Activated effector memory CD4-positive, alpha-beta T cell treated with Interleukin-2 at 50 U/mL for 16 hours (primary cell): ENCODE data around the gene METTL16.

Experiments used
- DNase-seq: peaks from one replicate; pipeline ENCODE4 v3.0.0-alpha.2; 2020

The METTL16 gene

DNA sequence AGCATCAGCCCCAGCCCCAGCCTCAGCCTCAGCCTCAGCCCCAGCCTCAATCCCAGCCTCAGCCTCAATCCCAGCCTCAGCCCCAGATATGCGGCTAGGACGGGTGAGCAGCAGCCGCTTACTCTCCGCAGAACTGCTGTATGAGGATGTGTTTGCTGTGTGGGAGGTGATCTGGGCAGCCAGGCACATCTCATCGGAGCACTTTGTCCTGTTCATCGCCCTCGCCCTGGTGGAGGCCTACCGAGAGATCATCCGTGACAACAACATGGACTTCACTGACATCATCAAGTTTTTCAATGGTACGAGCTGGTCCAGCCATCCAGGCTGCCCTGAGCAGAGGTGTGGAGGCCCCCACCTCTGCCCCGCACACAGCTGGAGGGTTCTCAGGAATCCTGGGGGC, 132.8 kb downstream of the METTL16 start:
- no peak for DNase-seq

DNA sequence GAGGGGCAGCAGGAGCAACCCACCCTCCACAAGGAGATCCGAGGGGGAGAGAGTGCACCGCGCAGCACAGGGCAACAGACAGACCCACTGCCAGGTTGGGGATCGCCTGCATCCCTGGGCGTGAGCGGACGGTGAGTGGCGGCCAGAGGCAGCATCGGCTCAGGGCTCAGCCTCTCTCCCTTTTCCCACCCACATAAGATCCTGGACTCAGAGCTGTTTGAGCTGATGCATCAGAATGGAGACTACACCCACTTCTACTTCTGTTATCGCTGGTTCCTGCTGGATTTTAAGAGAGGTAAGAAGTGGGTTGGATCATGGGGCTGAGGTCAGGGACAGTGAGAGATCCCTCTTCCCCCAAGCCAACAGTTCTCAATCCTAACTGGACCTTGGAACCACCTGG, 134.0 kb downstream of the METTL16 start:
- no peak for DNase-seq

DNA sequence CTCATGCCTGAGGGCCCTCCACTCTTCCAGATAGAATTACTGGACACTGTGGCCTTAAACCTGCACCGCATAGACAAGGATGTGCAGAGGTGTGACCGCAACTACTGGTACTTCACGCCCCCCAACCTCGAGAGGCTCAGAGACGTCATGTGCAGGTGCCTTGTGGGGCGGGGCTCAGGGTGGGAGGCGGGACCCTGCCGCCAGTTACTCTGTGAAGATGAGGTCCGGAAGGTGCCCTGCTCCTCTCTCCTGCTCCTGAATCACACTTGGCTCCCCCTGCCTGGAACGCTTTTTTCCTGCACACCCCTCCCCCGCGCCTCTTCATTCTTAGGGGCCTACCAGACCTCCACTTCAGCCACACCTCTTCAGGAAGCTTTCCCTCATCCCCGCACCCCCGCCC, 135.6 kb downstream of the METTL16 start:
- no peak for DNase-seq

DNA sequence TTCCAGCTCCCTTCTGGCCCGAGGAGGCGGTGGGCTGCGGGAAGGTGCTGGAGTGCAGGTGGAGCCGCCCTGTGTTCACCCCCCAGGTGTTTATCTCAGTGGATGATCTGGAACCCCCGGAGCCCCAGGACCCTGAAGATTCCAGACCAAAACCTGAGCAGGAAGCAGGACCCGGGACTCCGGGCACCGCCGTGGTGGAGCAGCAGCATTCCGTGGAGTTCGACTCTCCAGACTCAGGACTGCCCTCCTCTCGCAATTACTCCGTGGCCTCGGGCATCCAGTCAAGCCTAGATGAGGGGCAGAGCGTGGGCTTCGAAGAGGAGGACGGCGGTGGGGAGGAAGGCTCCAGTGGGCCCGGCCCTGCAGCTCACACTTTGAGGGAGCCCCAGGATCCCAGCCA, 136.3 kb downstream of the METTL16 start:
- DNase-seq: no peak

DNA sequence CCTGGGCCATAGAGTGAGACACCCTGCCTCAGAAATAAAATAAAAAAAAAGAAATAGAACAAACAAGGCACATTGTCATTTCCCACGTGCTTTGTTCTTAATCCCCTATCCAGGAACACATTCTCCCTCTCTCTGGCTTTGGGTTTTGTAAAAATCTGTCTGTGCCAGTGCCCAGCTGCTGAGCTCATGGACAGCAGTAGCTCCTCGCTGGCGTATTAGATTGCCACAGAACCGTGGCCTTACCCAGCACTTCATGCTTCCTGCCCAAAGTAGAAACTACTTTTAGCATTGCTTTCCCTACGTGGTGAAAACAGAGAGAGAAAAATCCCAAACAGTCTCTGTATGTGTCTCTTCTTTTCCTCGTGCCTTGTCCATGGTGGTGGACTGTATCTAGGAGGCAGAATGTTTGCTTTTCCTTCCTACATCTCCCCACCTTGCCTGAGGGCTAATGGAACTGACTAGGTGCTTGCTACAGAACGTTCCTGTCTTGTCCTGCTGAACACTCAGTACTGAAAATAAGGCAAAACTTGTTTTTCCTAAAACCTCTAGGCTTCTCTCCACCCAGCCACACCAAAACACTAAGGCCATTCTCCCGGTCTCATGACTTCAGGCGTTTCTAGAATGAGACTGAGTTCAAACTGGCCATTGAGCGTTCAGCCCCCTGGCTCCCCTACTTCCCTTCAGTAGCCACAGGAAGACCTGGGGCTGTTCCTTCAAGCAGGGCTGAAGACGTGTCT, 137.0 kb downstream of the METTL16 start:
- DNase-seq: no peak

DNA sequence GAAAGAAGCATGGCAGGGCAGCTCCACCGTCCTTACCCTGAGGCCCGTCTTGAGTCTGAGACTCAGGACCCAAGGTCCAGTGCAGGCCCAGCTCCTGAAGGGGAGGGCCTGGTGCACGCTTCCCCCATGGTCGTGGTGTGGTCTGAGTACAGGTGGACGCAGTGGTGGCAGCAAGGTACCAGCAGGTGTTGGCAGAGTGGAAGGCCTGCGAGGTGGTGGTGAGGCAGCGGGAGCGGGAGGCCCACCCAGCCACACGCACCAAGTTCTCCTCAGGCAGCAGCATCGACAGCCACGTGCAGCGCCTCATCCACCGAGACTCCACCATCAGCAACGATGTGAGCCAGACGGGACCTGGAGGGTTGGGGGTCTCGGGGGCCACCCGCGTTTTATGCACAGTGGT, 138.5 kb downstream of the METTL16 start:
- DNase-seq: no peak

DNA sequence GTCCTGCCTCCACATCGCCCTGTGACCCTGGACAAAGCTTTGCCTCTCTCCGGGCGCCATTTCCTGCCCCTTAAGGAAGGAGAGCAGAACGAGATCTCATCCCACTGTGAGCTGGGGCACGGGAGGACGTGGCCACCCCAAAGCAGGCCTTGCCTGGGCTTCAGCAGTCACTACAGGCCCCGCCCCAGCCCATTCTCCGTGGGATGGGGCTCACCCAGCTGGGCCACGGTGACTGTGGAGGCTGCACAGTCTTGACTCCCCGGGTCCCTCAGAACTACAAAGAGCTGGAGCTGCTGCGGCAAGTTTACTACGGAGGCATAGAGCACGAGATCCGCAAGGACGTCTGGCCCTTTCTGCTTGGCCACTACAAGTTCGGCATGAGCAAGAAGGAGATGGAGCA, 139.0 kb downstream of the METTL16 start:
- no peak for DNase-seq

DNA sequence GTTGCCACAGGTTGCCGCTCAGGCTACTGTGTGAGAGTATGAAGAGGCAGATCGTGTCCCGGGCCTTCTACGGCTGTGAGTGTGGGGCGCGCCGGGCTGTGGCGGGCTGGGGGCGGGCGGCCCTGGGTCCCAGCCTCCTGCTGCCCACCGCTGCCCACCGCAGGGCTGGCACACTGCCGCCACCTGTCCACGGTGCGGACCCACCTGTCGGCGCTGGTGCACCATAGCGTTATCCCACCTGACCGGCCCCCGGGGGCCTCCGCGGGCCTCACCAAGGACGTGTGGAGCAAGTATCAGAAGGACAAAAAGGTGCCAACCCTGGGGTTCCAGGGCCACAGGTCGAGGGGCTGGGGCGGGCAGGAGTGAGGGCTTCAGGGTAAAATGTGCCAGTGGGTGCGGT, 139.5 kb downstream of the METTL16 start:
- no peak for DNase-seq

DNA sequence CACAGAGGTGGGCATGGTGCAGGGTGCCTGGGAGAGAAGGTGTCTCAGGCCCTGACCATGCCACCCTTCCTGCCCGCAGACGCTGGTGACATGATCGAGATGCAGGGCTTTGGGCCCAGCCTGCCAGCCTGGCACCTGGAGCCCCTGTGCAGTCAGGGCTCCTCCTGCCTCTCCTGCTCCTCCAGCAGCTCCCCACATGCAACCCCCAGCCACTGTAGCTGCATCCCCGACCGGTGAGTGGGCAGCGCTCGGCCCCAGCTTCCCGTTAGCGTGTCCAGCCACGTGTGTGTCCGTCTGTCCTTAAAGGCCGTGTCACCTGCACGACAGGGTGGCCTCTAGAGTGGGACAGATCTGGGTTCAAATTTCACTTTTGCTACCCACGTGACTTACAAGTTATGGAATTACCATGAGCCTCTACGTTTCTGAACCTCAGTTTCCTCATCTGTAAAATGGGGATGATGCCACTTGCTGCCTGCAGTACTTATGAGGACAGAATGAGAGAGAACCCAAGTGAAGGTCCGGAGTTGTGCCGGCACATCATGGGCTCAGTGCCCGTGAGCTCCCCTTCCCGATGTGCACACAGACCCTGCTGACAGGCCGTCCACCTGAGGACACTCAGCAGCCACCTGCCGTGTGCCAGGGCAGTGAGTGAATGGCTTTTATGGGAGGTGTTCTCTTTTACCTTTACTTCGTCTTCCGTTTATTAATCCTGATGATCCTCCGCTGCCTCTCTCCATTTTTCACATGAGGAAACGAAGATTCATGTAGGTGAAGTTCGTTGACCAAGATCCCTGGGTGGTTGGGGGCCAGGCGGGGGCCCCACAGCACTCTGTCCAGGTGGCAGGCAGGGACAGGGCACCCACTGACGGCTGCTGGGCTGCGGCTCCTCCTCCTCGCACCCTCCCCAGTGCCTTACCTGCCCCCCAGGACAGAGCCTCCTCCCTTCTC, 140.2 kb downstream of the METTL16 start:
- DNase-seq: no peak

DNA sequence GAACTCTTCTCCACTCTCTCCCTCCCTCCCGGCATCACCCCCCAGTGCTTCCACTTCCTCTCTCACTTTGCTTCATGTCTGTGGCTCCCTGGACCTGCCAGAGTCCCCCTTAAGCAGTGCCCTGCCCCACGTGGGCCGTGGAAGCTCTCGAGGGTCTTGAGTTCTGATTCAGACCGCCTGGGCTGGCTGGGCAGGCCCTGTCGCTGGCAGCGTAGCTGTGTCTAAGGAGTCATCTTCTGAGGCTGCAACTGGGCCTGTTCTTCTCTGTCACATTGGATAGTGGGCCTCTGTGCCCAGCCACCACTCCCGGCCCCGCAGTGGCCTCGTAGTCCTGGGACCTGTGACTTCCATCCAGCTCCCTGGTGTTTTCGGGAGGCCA, 141.5 kb downstream of the METTL16 start:
- DNase-seq: no peak

DNA sequence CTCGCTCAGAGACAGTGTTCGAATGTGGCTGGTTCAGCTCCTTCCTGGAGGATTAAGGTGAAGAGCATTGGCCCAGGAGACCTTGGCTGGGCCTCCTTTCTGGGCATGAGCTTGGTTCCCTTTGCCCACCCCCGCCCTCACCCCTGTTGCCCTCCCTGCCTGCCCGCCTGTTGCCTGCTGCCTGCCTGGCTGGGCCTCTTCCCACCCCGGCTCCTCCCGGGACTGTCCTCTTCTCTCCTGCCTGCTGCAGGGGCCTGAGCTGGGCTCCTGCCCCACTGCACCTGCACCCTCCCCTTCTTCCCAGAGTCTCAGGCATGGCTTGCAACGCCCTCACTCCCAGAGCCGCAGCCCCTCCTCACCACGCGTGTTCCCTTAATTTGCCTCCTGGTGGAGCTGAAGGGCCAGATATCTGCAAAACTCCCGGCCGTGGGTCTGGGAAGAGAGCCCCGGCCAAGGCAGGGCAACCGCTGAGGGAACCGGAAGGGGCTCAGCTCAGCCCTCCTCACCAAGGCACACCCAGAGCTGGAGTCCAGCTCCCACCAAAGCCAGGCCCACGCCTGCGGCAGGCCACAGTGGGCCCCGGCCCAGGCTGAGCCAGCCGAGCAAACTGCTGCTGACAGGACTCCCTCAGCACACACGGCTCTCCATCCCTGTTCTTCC, 142.0 kb downstream of the METTL16 start:
- no peak for DNase-seq

DNA sequence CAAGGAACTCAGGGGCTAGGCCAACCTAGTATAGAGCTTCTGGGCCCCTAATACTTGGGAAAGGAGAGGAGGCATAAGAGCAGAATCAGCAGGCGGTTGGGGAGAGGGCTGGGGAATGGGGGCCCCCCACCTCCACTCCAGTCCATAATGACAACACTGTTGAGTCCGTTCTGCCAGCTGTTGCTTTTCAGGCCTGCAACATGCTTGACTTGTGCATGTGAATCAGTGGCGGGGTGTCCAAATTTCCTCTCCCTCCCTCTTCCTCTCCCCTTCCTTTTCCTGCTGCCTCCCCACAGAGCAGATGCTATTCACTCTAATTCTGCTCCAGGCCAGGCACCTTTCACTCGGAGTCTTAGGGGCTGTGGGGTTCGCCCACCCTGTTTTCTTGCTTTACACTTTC, 142.6 kb downstream of the METTL16 start:
- no peak for DNase-seq

DNA sequence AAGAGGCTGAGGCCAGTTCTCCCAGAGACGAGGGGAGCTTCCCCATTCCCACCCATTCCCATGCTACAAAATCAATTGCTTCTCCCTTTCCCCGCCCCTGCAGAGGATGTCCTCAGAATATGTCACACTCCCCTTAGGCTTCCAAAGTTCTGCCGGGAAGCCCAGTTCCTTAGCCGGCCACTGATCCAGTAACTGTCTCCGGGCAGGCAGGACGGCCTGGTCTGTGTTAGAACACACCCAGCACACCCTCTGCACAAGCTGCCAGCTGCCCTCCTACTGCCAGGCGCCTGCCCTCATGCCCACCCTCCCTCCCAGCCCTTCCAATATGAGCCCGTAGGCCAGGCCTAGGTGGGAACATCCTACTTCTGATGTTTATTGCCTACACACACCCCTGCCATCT, 143.3 kb downstream of the METTL16 start:
- DNase-seq: no peak

DNA sequence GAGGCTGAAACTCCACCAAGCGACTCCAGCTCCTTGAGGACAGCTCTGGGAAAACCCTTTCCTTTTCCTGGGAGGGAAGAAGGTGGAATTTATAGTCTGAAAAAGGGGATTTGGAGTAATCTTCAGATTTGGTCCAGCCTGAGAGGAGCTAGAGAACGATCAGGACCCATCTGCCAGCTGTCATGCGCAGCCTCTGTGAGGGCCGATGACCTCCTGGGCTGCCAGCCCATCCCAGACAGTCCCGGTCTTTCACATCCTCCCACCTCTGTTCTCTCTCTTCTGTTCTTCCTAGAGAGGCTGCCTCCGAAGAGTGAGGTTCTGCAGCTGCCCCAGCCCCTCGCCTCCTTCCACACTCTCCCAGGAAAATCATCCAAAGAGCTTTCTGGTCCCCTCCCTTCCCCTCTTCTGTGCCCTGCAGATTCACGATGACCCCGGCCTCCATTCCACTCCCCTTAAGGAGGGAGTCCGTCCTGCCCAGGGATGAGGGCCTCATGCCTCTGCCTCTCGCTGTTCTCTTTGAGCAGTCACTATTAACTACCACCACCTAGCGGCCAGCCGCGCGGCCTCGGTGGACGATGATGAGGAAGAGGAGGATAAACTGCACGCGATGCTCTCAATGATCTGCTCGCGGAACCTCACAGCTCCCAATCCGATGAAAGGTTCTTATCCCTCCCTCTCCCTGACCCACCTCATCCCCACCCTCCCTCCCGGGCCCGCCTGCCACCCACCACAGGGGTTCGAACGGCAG, 144.8 kb downstream of the METTL16 start:
- no peak for DNase-seq
